ENCODE results near the gene ARHGAP27.
"Not testable (repeated sequence)": the region's sequence is repeated elsewhere in the genome, so short reads cannot be mapped to it uniquely, and the experiment has no call there.

GRCh38 chr17:45443371-45444260, 10.9 kb upstream of the ARHGAP27 start:
- not testable (repeated sequence) for TF ChIP-seq CTCF, EP300 (IDR thresholded peaks at IDR 0.05)

All from upper lobe of left lung (tissue), 4 donors.